OCI-LY7 (cell line): ENCODE data around the gene LAMA2. TPM values are rescaled to one million over a fixed set of nuclear protein-coding genes. Genes with fewer than 3 reads are reported as not detected.

Source experiments
- BruUV-seq: library from RNA; stranded (reverse); fragments of 400-500 nt; replicated peaks from 2 replicates; lab custom pipeline; 2021; lab: Mats Ljungman, UMichigan
- CTCF ChIA-PET: fragments of 300-600 bp; sonication (Branson Sonifier 250); formaldehyde crosslinking; loops from one replicate; lab custom pipeline; 2022; ENCODE audit warnings: antibody characterized with exemption; ENCODE audit not compliant: unreplicated experiment; lab: Charles Lee
- POLR2A ChIA-PET: fragments of 300-600 bp; sonication (Branson Sonifier 250); formaldehyde crosslinking; loops from one replicate; lab custom pipeline; 2022; ENCODE audit warnings: antibody characterized with exemption; lab: Charles Lee
- DNase-seq: peaks from one replicate; pipeline ENCODE4 v3.0.0-alpha.2; 2015; ENCODE audit warnings: low spot score
- H2AFZ ChIP-seq: fragments of 200-600 bp; sonication (generic), shearing (Covaris generic); 2 replicates; pipeline ENCODE4 v1.6.1; 2014; ENCODE audit warnings: mild to moderate bottlenecking, antibody characterized with exemption, low read length, moderate library complexity
- H3K27ac ChIP-seq: fragments of 200-600 bp; sonication (generic); 2 replicates; pipeline ENCODE4 v1.5.1; 2014; ENCODE audit warnings: mixed run types, low read depth, mild to moderate bottlenecking, moderate library complexity, low read length, inconsistent platforms; ENCODE audit not compliant: poor library complexity, severe bottlenecking
- H3K36me3 ChIP-seq: fragments of 200-600 bp; sonication (generic); 2 replicates; pipeline ENCODE4 v1.6.1; 2014; ENCODE audit warnings: mild to moderate bottlenecking, antibody characterized with exemption, low read length, moderate library complexity, mixed read lengths; ENCODE audit not compliant: insufficient read depth
- H3K4me1 ChIP-seq: fragments of 200-600 bp; sonication (generic); 2 replicates; pipeline ENCODE4 v1.5.1; 2014; ENCODE audit warnings: mild to moderate bottlenecking, low read length; ENCODE audit not compliant: insufficient read depth, poor library complexity, severe bottlenecking
- H3K4me2 ChIP-seq: fragments of 200-600 bp; sonication (generic); 2 replicates; pipeline ENCODE4 v1.6.1; 2014; ENCODE audit warnings: mild to moderate bottlenecking, low read length
- H3K4me3 ChIP-seq: fragments of 200-600 bp; sonication (generic); 2 replicates; pipeline ENCODE4 v1.5.1; 2014; ENCODE audit warnings: mild to moderate bottlenecking, low read depth, low read length; ENCODE audit not compliant: poor library complexity, severe bottlenecking
- H3K79me2 ChIP-seq: fragments of 200-600 bp; sonication (generic); 2 replicates; pipeline ENCODE4 v1.6.1; 2016; ENCODE audit warnings: low read depth, mild to moderate bottlenecking, low read length, moderate library complexity, mixed read lengths; ENCODE audit not compliant: insufficient read depth
- H3K9me2 ChIP-seq: fragments of 200-600 bp; sonication (generic); 2 replicates; pipeline ENCODE4 v1.6.1; 2016; ENCODE audit warnings: mild to moderate bottlenecking, low read length, mixed read lengths; ENCODE audit not compliant: insufficient read depth
- H3K9me3 ChIP-seq: fragments of 200-600 bp; sonication (generic); 2 replicates; pipeline ENCODE4 v1.6.1; 2014; ENCODE audit warnings: mild to moderate bottlenecking, mixed run types, low read length, mixed read lengths
- H4K20me1 ChIP-seq: fragments of 200-600 bp; sonication (generic); 2 replicates; pipeline ENCODE4 v1.6.1; 2014; ENCODE audit warnings: mild to moderate bottlenecking, antibody characterized with exemption, low read length, moderate library complexity, mixed read lengths; ENCODE audit not compliant: insufficient read depth
- EZH2phosphoT487 ChIP-seq: fragments of 200-600 bp; sonication (generic); IDR thresholded peaks from 2 replicates; pipeline ENCODE4 v1.6.1; 2018; ENCODE audit warnings: low read depth, borderline replicate concordance, mild to moderate bottlenecking, mixed run types, antibody characterized with exemption, low read length, moderate library complexity, mixed read lengths
- intact Hi-C: fragments of 100-400 bp; cut with micrococcal nuclease; formaldehyde crosslinking; loops from one replicate; pipeline ENCODE4 v1.10.0; 2022; ENCODE audit not compliant: unreplicated experiment
- total RNA-seq, 2 experiments: library from RNA; depleted of rRNA in 1 of 2; stranded (reverse); fragments of >200 nt in 1 of 2; shearing (Covaris generic) in 1 of 2; gene quantifications; 2 replicates each; pipeline ENCODE4 v1.2.3, GENCODE V29; 2014 to 2022
- TF ChIP-seq, protein P1 (sequence below): fragments of 200-600 bp; sonication (generic); conservative IDR thresholded peaks from 2 replicates; pipeline ENCODE4 v1.5.1; 2014; ENCODE audit warnings: mild to moderate bottlenecking, antibody characterized with exemption, low read length, moderate library complexity, mixed read lengths

The LAMA2 gene
- total RNA-seq, 2 experiments from 2014 or later = not detected

- no peak overlapping the region for H3K4me2 ChIP-seq
- H3K36me3 ChIP-seq = no peaks in the 10 kb centered on the region
- no peak overlapping the region for H2AFZ ChIP-seq
- H3K9me2 ChIP-seq = no peaks in the 10 kb centered on the region
- H3K9me3 ChIP-seq = no peaks in the 10 kb centered on the region
- no peak overlapping the region for H3K4me3 ChIP-seq
- H3K79me2 ChIP-seq = no peaks in the 10 kb centered on the region
- intact Hi-C loops = no loop called here
- ChIA-PET POLR2A (no interaction called here), CTCF (no interaction called here)
- TF ChIP-seq, protein P1, sequence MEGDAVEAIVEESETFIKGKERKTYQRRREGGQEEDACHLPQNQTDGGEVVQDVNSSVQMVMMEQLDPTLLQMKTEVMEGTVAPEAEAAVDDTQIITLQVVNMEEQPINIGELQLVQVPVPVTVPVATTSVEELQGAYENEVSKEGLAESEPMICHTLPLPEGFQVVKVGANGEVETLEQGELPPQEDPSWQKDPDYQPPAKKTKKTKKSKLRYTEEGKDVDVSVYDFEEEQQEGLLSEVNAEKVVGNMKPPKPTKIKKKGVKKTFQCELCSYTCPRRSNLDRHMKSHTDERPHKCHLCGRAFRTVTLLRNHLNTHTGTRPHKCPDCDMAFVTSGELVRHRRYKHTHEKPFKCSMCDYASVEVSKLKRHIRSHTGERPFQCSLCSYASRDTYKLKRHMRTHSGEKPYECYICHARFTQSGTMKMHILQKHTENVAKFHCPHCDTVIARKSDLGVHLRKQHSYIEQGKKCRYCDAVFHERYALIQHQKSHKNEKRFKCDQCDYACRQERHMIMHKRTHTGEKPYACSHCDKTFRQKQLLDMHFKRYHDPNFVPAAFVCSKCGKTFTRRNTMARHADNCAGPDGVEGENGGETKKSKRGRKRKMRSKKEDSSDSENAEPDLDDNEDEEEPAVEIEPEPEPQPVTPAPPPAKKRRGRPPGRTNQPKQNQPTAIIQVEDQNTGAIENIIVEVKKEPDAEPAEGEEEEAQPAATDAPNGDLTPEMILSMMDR = no peak
- no peak for TF ChIP-seq EZH2phosphoT487
- H3K4me1 ChIP-seq = no peaks in the 10 kb centered on the region
- no peak for DNase-seq
- BruUV-seq = no TSS peak
- H3K27ac ChIP-seq = no peak overlapping the region
- no peaks in the 10 kb centered on the region for H4K20me1 ChIP-seq
Measured at GRCh38 chr6:129267028-129267427, 384.1 kb downstream of the LAMA2 start.

DNA sequence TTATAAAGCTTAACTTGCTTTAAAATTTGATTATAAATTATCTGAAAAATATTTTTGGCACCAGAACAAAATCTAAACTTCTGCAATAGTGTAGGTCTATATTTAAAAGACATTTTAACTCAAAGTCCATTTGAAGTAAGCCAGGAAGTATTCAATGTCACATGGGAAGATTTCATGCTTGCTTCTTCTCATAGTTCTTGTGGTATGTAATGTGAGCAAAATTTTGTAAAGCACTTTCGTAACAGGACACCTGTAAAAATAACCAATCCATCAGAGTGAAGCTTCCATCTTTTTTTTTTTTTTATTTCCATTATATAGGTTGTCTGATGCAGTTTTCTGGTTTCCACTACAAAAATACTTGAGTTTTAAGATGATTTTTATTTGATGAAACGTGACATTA is 386.1 kb downstream of the LAMA2 start:
- H3K4me2 ChIP-seq = no peak overlapping the region
- no peaks in the 10 kb centered on the region for H3K9me3 ChIP-seq
- TF ChIP-seq, protein P1 = no peak
- TF ChIP-seq EZH2phosphoT487 = no peak
- no peaks in the 10 kb centered on the region for H4K20me1 ChIP-seq
- no peak overlapping the region for H3K4me3 ChIP-seq
- POLR2A ChIA-PET = interaction anchor here (1.7 kb wide), 1 partner anchor 10 kb away, joined by 5 read pairs; no protein-coding TSS in a partner anchor
- CTCF ChIA-PET = no interaction called here
- H3K4me1 ChIP-seq = no peaks in the 10 kb centered on the region
- H2AFZ ChIP-seq = no peak overlapping the region
- H3K9me2 ChIP-seq = no peaks in the 10 kb centered on the region
- H3K36me3 ChIP-seq = no peaks in the 10 kb centered on the region
- no TSS peak for BruUV-seq
- no peak overlapping the region for H3K27ac ChIP-seq
- DNase-seq = no peak
- no peaks in the 10 kb centered on the region for H3K79me2 ChIP-seq
- intact Hi-C loops = no loop called here

- H3K4me2 ChIP-seq = no peak overlapping the region
- no peaks in the 10 kb centered on the region for H4K20me1 ChIP-seq
- H3K79me2 ChIP-seq = no peaks in the 10 kb centered on the region
- no peaks in the 10 kb centered on the region for H3K4me1 ChIP-seq
- intact Hi-C loops = no loop called here
- no peak overlapping the region for H2AFZ ChIP-seq
- no peak overlapping the region for H3K27ac ChIP-seq
- BruUV-seq = no TSS peak
- H3K9me2 ChIP-seq = no peaks in the 10 kb centered on the region
- H3K4me3 ChIP-seq = no peak overlapping the region
- no peak for DNase-seq
- POLR2A ChIA-PET = interaction anchor here (0.6 to 1.7 kb wide), 5 partner anchors 11 to 168 kb away, joined by 3 to 5 read pairs (median 4); no protein-coding TSS in a partner anchor
- H3K9me3 ChIP-seq = no peaks in the 10 kb centered on the region
- no peaks in the 10 kb centered on the region for H3K36me3 ChIP-seq
- no peak for TF ChIP-seq EZH2phosphoT487
- TF ChIP-seq, protein P1 = no peak
- CTCF ChIA-PET = no interaction called here
Measured at GRCh38 chr6:129269891-129270290, 387.0 kb downstream of the LAMA2 start.
